Upper lobe of right lung (tissue), 1 donor: Measurements from ENCODE around the gene P2RY2. TPM values are rescaled to one million over a fixed set of nuclear protein-coding genes. Genes with fewer than 3 reads are reported as not detected.

Experiments
- ATAC-seq: fragments of 200-7000 bp; cut with Tn5 transposase; one replicate; pipeline ENCODE4 v1.9.1; 2020; ENCODE audit warnings: mild to moderate bottlenecking, moderate library complexity
- DNase-seq: peaks from one replicate; pipeline ENCODE4 v3.0.0-alpha.2; 2020
- H3K27ac ChIP-seq: fragments of 200-600 bp; one replicate; pipeline ENCODE4 v1.8.0; 2022
- H3K27me3 ChIP-seq: fragments of 200-600 bp; one replicate; pipeline ENCODE4 v1.8.0; 2022; ENCODE audit warnings: mild to moderate bottlenecking
- H3K36me3 ChIP-seq: fragments of 200-600 bp; one replicate; pipeline ENCODE4 v1.8.0; 2022
- H3K4me1 ChIP-seq: fragments of 200-600 bp; one replicate; pipeline ENCODE4 v1.8.0; 2022
- H3K4me3 ChIP-seq: fragments of 200-600 bp; one replicate; pipeline ENCODE4 v1.8.0; 2022; ENCODE audit warnings: mild to moderate bottlenecking
- H3K9me3 ChIP-seq: fragments of 200-600 bp; one replicate; pipeline ENCODE4 v1.8.0; 2022
- intact Hi-C: fragments of 100-400 bp; cut with DNase I; formaldehyde crosslinking; loops from one replicate; pipeline ENCODE4 v1.11.0; 2022
- total RNA-seq: library from RNA; stranded (reverse); fragmentation: NEBNext Ultra II Directional; extraction: Animal tissue kit (Norgen Biotek cat#: 25700); gene quantifications from one replicate; pipeline ENCODE4 v1.2.1, GENCODE V29; 2021
- TF ChIP-seq, protein P1 (sequence below): fragments of 200-600 bp; IDR thresholded peaks from one replicate; pipeline ENCODE4 v1.8.0; 2022; ENCODE audit warnings: antibody characterized with exemption
- donor health status: DM: no; HTN: yes; CAD: no; lungs with severe emphysema.

The P2RY2 gene
- total RNA-seq, 1 donor from 2014 or later, result 7.4 TPM

DNA sequence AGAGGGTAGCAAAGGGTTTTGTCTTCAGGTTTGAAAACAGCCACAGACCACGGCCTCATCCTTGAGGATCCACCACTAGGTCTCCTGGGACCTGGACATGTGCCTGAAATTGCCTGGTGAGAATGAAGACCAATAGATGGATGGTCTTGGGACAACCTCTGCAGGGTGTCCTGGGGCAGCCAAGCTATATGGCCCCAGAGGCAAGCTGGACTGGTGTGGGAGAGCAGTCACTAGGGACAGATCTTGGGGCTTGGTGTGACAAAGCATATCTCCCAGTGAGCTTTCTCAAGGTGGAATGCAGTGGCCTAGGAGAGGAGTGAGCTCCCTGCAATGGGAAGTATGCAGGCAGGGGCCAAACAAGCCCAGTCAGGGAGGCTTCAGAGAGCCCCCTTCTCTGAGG lies 67.6 kb downstream of the P2RY2 start:
- Histone ChIP-seq H3K36me3 (no peaks in the 10 kb centered on the region), H3K4me1 (peaks cover 22% of the 10 kb centered on the region), H3K27me3 (no peaks in the 10 kb centered on the region), H3K4me3 (no peak overlapping the region), H3K9me3 (no peaks in the 10 kb centered on the region), H3K27ac (no peak overlapping the region)
- TF ChIP-seq, protein P1, sequence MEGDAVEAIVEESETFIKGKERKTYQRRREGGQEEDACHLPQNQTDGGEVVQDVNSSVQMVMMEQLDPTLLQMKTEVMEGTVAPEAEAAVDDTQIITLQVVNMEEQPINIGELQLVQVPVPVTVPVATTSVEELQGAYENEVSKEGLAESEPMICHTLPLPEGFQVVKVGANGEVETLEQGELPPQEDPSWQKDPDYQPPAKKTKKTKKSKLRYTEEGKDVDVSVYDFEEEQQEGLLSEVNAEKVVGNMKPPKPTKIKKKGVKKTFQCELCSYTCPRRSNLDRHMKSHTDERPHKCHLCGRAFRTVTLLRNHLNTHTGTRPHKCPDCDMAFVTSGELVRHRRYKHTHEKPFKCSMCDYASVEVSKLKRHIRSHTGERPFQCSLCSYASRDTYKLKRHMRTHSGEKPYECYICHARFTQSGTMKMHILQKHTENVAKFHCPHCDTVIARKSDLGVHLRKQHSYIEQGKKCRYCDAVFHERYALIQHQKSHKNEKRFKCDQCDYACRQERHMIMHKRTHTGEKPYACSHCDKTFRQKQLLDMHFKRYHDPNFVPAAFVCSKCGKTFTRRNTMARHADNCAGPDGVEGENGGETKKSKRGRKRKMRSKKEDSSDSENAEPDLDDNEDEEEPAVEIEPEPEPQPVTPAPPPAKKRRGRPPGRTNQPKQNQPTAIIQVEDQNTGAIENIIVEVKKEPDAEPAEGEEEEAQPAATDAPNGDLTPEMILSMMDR, result no peak
- DNase-seq (peak; percentile 28), ATAC-seq (no peak)
- intact Hi-C loops, result no loop called here

Other genes with a start within 250 kb of the P2RY2 start
- 71.2 TPM for gene FCHSD2, start 76.0 kb upstream of the P2RY2 start, total RNA-seq
- 3.2 TPM for gene P2RY6, start 54.1 kb downstream of the P2RY2 start, total RNA-seq
- gene ARHGEF17, start 90.0 kb downstream of the P2RY2 start, total RNA-seq, result 74.5 TPM
- gene RELT, start 158.1 kb downstream of the P2RY2 start, total RNA-seq, result 11.7 TPM